ENCODE measurements around the gene MSI1. TPM values are rescaled to one million over a fixed set of nuclear protein-coding genes. Genes with fewer than 3 reads are reported as not detected.

Gene MSI1
- total and polyA plus RNA-seq, 10 of the 15 experiments (the other 5 are each of a cell fraction or from before 2014, with no cell fraction given) = 0.04 TPM; not detected in 9

DNA sequence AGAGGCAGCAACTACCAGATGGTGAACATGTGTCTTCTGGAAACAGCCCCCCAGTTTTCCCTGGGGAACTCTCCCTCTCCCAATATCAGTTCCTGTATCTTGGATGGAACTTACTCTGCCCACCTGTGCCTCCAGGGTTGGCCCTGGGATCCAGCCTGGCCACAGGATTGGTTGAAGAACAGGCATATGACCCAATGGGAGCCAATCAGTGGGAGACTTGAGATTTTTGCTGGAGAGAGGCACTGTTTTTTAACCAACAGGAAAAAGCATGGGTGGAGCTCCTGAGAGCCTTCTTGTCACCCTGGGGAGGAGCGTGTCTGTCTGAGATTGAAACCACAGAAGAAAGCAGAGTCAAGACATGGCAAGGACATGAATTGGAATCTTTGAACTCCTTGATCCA lies 35.3 kb upstream of the MSI1 start:
- FAIRE-seq (no peak), DNase-seq (ENCODE audit: low read depth, low spot score) (no peak), ATAC-seq (no peak)
- Histone ChIP-seq H3K79me2 (ENCODE audit: control insufficient read depth, insufficient read depth, low read length) (no peaks in the 10 kb centered on the region), H2AFZ (ENCODE audit: control insufficient read depth, low read depth, low read length) (no peak overlapping the region), H3K4me2 (ENCODE audit: control insufficient read depth, insufficient read depth) (no peak overlapping the region), H3K27ac (ENCODE audit: control insufficient read depth, insufficient read depth) (no peak overlapping the region), H3K9me3 (replicated peaks; ENCODE audit: control insufficient read depth, insufficient read depth, low read length) (no peaks in the 10 kb centered on the region), H3K4me3 (no peak overlapping the region), H4K20me1 (ENCODE audit: control insufficient read depth, insufficient read depth) (no peaks in the 10 kb centered on the region), H3K4me1 (ENCODE audit: control insufficient read depth, insufficient read depth, low read length) (0 out of 2 replicates have a peak, but pooled peaks cover under 1% of the 10 kb centered on the region), H3K9ac (ENCODE audit: control insufficient read depth, insufficient read depth, low read length) (no peak overlapping the region), H3K36me3 (ENCODE audit: control insufficient read depth in 2 of 2, insufficient read depth in 2 of 2, low read length in 1 of 2) (no peaks in the 10 kb centered on the region), H3K27me3 (replicated peaks in 1 of 2; ENCODE audit: control insufficient read depth in 2 of 2, insufficient read depth in 2 of 2, low read length in 1 of 2) (no peaks in the 10 kb centered on the region)
- ChIA-PET SMC1A (ENCODE audit: uncharacterized antibody, unreplicated experiment) (no interaction called here), CTCF (no interaction called here), RAD21 (ENCODE audit: unreplicated experiment) (no interaction called here), POLR2A (no interaction called here)
- in situ Hi-C loops (cut with MboI) = no loop called here
- TF ChIP-seq ZNF217 (IDR thresholded peaks at IDR 0.05) (no peak), CHD4 (IDR thresholded peaks at IDR 0.05) (no peak), MYB (IDR thresholded peaks at IDR 0.05; ENCODE audit: borderline replicate concordance, low read depth, low read length) (no peak), CHD2 (IDR thresholded peaks at IDR 0.05; ENCODE audit: borderline replicate concordance, low read depth, low read length) (no peak)
- TF ChIP-seq, protein P1, sequence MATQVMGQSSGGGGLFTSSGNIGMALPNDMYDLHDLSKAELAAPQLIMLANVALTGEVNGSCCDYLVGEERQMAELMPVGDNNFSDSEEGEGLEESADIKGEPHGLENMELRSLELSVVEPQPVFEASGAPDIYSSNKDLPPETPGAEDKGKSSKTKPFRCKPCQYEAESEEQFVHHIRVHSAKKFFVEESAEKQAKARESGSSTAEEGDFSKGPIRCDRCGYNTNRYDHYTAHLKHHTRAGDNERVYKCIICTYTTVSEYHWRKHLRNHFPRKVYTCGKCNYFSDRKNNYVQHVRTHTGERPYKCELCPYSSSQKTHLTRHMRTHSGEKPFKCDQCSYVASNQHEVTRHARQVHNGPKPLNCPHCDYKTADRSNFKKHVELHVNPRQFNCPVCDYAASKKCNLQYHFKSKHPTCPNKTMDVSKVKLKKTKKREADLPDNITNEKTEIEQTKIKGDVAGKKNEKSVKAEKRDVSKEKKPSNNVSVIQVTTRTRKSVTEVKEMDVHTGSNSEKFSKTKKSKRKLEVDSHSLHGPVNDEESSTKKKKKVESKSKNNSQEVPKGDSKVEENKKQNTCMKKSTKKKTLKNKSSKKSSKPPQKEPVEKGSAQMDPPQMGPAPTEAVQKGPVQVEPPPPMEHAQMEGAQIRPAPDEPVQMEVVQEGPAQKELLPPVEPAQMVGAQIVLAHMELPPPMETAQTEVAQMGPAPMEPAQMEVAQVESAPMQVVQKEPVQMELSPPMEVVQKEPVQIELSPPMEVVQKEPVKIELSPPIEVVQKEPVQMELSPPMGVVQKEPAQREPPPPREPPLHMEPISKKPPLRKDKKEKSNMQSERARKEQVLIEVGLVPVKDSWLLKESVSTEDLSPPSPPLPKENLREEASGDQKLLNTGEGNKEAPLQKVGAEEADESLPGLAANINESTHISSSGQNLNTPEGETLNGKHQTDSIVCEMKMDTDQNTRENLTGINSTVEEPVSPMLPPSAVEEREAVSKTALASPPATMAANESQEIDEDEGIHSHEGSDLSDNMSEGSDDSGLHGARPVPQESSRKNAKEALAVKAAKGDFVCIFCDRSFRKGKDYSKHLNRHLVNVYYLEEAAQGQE (IDR thresholded peaks at IDR 0.05; ENCODE audit: low read depth, low read length) = no peak
- 0% methylated on average over 1 of the region's 1 CpG for WGBS (ENCODE audit: insufficient coverage, insufficient replicate concordance, low lambda C conversion rate, missing lambda C conversion rate)
- intact Hi-C loops (cut with micrococcal nuclease; ENCODE audit: unreplicated experiment) = no loop called here
- BruUV-seq (replicated peaks) = no TSS peak

All from GM12878 (cell line).